DMS53 treated with DMSO at 0.1 percent for 48 hours (cell line): ENCODE measurements around the gene FBP2.
"Not testable (repeated sequence)": the region's sequence is repeated elsewhere in the genome, so short reads cannot be mapped to it uniquely, and the experiment has no call there.

Source experiments
- DNase-seq: peaks from one replicate; lab custom pipeline; 2025; ENCODE audit not compliant: unreplicated experiment; lab: John Stamatoyannopoulos, UW

Gene FBP2

GRCh38 chr9:94606646-94607422, 13.2 kb upstream of the FBP2 start:
- no peak for DNase-seq

DNA sequence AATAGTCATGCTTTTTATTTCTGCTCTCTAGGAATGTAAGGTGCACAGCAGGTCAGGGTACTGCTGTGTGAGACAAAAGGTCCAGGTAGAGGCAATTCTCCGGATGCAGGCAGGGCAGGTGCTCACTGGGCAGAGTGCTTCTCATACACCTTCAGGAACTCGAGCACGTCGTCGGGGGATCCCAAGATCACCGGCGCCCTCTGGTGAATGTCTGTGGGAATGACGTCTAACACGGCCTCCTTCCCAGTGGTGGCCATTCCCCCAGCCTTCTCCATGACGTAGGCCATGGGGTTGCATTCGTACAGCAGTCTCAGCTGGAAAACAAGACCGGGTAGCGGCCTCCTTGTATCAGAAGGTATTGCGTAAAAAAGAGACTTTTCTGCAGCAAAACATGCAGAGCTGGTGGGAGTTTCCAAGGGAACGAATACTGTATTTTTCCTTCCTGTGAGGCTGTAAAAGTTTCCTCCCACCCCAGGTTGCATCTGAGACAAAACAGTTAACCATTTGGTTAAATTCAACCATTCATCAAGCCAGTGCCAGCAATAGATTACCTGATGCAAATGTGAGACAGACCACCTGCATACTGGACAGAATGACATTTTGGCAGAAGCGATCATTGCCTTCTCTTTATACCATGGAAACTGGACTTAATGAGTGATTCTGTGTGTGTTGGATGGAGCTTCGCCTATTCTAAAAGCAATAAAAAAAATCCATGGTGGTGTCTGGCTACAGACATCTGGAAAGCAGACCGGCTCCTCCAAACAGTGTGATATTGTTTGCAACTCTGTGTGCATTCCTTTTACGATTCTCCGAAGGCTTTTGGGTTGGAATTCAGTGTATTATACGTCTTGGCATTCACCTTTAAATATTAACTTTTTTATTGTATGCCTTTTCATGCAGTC, 9.9 kb upstream of the FBP2 start:
- no peak for DNase-seq

GRCh38 chr9:94602666-94603065, 9.0 kb upstream of the FBP2 start:
- DNase-seq: no peak

GRCh38 chr9:94600715-94601114, 7.1 kb upstream of the FBP2 start:
- DNase-seq: no peak

- no peak for DNase-seq
Measured at GRCh38 chr9:94600258-94600657, 6.6 kb upstream of the FBP2 start.

- no peak for DNase-seq
Measured at GRCh38 chr9:94599102-94599501, 5.5 kb upstream of the FBP2 start.

GRCh38 chr9:94592683-94593082, 941 bp downstream of the FBP2 start:
- DNase-seq: not testable (repeated sequence)

DNA sequence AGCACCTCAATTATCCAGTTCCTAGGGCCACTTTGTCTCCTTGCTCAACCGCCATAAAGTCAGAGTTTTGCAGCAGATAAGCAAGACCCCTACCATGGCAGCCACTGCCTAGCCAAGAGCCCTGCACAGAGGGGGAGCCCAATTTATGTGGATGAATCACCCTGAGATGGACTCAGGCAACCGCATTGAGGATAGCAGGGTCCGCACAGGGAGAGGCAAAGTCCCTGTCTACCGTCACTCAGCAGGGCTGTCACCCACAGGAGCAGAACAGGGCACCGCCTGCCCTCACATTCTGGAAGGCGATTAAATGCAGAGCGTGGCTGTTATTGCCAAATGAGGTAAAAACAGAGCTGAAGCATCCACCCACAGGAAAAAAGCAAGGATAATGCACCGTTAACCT, 1.7 kb downstream of the FBP2 start:
- DNase-seq: no peak

- not testable (repeated sequence) for DNase-seq
Measured at GRCh38 chr9:94591046-94591545, 2.5 kb downstream of the FBP2 start.

DNA sequence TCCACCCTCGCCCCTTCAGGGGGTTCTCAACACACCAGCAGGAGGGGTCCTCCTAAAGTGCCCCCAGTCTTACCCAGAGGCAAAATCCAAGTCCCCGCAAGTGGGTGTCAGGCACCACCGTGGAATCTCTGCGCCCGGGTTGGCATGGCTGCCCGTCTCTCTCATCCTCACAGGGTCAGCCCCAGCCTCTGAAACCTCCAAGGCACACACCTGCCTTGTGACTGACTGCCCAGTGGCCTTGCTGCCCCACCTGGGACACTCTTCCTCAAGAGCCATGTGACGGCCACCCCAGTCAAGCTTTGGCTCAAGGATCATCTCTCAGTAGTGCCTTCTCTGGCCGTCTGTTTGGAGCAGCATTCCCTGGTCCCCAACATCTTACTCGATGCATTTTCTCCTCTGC, 4.9 kb downstream of the FBP2 start:
- no peak for DNase-seq

DNA sequence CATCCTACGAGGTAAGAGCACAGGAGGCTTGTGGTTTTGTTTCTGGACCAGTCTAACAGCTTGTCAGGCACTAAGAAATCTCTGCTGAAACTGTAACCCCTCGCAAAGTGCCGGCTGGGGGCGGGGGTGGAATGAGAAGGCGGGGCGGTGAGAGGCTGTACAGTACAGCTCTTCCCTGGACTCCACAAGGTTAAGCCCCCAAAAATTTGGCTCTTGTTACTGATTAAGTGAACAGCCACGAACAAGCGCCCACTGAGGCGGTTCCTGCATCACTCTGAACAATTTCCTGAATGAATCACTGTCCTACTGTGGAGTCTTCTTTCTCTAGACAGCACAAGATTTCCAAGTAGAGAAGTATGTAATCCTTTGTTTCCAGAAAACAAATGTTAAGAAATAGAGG, 6.8 kb downstream of the FBP2 start:
- DNase-seq: no peak

GRCh38 chr9:94586316-94586715, 7.3 kb downstream of the FBP2 start:
- DNase-seq: no peak

DNA sequence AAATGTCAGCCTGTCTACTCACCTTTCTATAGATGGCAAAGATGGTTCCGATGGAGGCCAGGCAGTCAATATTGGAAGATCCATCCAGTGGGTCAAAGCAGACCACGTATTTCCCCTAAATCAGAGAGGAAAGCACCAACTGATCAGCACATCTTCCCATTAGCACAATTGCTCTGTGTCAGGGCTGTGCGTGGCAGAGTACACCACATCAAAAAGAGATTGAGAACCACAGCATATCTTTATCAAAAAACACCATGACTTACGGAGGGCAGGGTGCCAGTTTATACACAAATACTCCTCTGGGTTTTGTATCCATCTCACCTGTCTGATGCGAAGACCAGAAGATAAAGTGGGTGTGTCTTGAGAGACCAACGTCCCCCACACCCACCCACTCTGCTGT, 9.1 kb downstream of the FBP2 start:
- DNase-seq: no peak

DNA sequence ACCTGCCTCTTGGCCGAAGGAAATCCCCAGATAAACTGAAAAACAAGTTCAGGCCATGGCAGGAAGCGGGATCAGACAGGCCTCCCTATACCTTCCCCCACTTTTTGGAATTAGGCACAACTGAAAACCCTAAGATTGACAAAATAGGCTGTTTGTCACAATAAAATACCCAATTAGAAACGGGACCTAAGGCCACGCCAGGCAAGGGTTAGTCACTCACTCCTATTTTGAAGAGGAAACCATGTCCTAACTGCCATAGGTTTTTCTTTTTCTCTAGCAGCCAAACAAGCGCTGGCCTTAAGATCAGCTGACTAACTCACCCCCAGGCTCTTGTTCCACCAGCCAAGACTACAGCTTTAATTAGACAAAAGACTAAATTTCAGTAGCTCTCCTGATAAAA, 11.9 kb downstream of the FBP2 start:
- DNase-seq: no peak

- DNase-seq: no peak
Measured at GRCh38 chr9:94577571-94577970, 16.1 kb downstream of the FBP2 start.

DNA sequence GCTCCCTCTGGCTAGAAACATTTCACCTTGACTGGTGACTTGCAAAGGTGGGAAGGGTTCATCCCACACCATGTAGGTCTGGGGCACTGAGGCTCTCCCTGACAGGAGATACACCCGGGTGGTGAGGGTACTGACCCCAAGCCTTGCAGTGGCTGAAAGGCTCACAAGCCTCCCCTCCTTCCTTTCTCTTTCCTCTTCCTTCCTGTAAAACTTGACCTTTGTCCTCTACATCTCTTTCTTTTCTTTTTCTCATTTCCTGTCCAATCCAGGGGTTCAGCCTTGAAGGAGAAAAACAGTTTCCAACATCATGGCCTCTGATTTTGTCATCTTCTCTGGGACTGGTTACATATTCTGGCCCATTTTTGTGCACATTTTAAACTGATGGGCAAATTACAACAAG, 16.6 kb downstream of the FBP2 start:
- DNase-seq: no peak

- DNase-seq: no peak
Measured at GRCh38 chr9:94576131-94576530, 17.5 kb downstream of the FBP2 start.

DNA sequence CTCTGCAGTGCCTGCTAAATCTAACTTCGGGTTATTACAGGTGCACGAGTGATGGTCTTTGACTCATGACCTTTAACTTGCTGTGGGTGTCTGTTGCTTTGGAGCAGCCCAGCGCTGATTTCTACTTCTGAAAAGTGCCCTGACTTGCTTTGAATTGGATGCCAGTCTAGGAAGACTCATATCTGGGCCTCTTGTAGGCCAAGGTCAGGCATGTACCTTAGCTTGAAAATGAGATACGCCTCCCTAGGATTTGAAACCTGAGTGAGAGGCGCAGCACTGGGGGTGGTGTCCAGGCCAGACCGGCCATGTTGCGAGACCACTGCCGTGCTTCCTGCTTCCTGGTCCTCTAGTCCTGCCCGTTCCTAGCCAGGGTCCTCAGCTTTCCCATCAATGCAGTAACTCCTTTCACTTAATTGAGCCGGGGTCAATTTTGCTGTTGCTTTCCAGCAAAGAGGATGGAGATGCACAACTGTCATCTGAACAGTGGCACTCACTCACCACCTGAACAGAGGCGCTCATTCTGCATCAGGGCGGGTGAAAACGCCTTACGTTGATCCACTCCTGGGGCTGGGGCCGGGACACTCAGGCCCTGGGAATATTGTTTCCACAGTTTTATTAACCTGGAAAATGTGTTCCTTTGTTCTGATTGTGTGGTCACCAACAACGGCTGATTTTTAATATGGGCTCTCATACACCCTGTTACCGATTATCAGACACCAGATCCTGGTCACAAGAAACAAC, 24.5 kb downstream of the FBP2 start:
- DNase-seq: no peak

- DNase-seq: no peak
Measured at GRCh38 chr9:94568250-94568889, 25.3 kb downstream of the FBP2 start.

- no peak for DNase-seq
Measured at GRCh38 chr9:94567271-94567670, 26.4 kb downstream of the FBP2 start.

GRCh38 chr9:94566550-94566949, 27.1 kb downstream of the FBP2 start:
- DNase-seq: no peak
